Measurements from ENCODE around the gene SLC44A2. TPM values are rescaled to one million over a fixed set of nuclear protein-coding genes. Genes with fewer than 3 reads are reported as not detected.

The SLC44A2 gene
- total RNA-seq, 1 donor from 2014 or later, result 92.9 TPM

DNA sequence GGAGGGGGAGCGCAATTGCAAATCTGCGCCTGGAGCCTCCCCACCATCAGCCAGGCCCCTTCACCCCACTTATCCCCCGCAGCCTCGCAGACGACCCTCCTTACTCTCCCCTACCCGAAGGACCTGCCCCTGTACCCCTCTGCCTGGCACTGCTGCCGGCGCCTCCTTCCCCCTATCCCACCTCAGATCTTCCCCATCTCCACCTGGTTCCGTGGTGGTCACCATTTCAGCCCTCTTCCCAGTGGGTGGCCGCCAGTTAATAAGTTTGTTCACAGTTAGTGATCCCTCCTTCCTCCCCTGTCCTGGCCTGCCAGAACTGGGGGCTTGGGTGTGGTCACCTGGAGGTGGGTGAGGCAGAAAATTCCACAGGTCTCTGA, 397 bp downstream of the SLC44A2 start:
- Mint-ChIP-seq H3K9me3 (no peaks in the 10 kb centered on the region), H3K36me3 (ENCODE audit: low read depth) (peaks cover 17% of the 10 kb centered on the region), H3K27ac (peak overlapping the region; percentile 44), H3K4me1 (ENCODE audit: low read depth) (peaks cover 18% of the 10 kb centered on the region), H3K4me3 (no peak overlapping the region), H3K27me3 (ENCODE audit: insufficient read depth) (no peaks in the 10 kb centered on the region)
- no peak for DNase-seq (ENCODE audit: low spot score)
- intact Hi-C loops (cut with micrococcal nuclease), result no loop called here

DNA sequence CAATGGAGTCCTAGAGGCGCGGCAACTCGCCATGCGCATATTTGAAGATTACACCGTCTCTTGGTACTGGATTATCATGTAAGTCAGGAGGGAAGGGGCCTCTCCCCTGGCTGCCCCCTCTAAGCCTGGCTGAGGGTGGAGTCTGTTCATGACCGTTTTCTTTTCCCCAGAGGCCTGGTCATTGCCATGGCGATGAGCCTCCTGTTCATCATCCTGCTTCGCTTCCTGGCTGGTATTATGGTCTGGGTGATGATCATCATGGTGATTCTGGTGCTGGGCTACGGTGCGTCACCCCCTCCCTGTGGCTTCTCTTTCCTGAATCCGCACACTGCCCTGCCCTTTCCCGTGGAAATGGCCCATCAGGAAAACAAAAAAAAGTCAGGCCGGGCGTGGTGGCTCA, 6.5 kb downstream of the SLC44A2 start:
- Mint-ChIP-seq H3K27me3 (ENCODE audit: insufficient read depth) (no peaks in the 10 kb centered on the region), H3K36me3 (ENCODE audit: low read depth) (peaks cover 46% of the 10 kb centered on the region), H3K4me3 (no peak overlapping the region), H3K9me3 (no peaks in the 10 kb centered on the region), H3K27ac (no peak overlapping the region), H3K4me1 (ENCODE audit: low read depth) (no peaks in the 10 kb centered on the region)
- intact Hi-C loops (cut with micrococcal nuclease), result no loop called here
- DNase-seq (ENCODE audit: low spot score), result no peak

DNA sequence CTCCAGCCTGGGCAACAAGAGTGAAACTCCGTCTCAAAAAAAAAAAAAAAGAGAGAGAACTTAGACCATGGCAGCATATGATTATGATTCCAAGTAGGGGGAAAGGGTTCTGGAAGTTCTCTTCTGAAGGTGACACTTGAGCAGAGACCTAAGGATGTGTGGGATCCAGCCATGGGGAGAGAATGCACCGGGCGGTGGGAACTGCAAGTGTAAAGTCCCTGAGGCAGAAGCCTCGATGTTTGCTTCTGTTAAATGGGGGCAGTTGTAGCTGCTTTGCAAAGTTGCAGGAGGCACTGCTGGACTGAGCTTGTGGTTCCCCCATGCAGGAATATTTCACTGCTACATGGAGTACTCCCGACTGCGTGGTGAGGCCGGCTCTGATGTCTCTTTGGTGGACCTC, 9.1 kb downstream of the SLC44A2 start:
- DNase-seq (ENCODE audit: low spot score), result no peak
- no peaks in the 10 kb centered on the region for H3K27me3 Mint-ChIP-seq (ENCODE audit: insufficient read depth)
- H3K36me3 Mint-ChIP-seq (ENCODE audit: low read depth), result peaks cover 47% of the 10 kb centered on the region
- no peaks in the 10 kb centered on the region for H3K9me3 Mint-ChIP-seq
- no peak overlapping the region for H3K27ac Mint-ChIP-seq
- no peak overlapping the region for H3K4me3 Mint-ChIP-seq
- H3K4me1 Mint-ChIP-seq (ENCODE audit: low read depth), result peaks cover 9% of the 10 kb centered on the region
- intact Hi-C loops (cut with micrococcal nuclease), result no loop called here

DNA sequence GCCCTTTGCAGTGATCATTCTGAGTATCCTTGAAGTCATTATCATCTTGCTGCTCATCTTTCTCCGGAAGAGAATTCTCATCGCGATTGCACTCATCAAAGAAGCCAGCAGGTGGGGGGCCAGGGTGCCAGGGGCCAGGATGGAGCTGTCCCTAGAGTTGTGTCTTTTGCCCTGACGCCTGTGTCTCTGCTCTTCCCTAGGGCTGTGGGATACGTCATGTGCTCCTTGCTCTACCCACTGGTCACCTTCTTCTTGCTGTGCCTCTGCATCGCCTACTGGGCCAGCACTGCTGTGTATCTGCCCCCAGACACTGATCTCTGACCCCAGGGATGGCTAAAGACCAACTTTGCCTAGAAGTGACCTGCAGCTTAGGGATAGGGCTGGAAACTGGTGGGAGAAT, 9.6 kb downstream of the SLC44A2 start:
- DNase-seq (ENCODE audit: low spot score), result no peak
- peaks cover 47% of the 10 kb centered on the region for H3K36me3 Mint-ChIP-seq (ENCODE audit: low read depth)
- H3K4me1 Mint-ChIP-seq (ENCODE audit: low read depth), result peaks cover 9% of the 10 kb centered on the region
- intact Hi-C loops (cut with micrococcal nuclease), result no loop called here
- H3K27me3 Mint-ChIP-seq (ENCODE audit: insufficient read depth), result no peaks in the 10 kb centered on the region
- no peak overlapping the region for H3K27ac Mint-ChIP-seq
- H3K9me3 Mint-ChIP-seq, result no peaks in the 10 kb centered on the region
- H3K4me3 Mint-ChIP-seq, result no peak overlapping the region

DNA sequence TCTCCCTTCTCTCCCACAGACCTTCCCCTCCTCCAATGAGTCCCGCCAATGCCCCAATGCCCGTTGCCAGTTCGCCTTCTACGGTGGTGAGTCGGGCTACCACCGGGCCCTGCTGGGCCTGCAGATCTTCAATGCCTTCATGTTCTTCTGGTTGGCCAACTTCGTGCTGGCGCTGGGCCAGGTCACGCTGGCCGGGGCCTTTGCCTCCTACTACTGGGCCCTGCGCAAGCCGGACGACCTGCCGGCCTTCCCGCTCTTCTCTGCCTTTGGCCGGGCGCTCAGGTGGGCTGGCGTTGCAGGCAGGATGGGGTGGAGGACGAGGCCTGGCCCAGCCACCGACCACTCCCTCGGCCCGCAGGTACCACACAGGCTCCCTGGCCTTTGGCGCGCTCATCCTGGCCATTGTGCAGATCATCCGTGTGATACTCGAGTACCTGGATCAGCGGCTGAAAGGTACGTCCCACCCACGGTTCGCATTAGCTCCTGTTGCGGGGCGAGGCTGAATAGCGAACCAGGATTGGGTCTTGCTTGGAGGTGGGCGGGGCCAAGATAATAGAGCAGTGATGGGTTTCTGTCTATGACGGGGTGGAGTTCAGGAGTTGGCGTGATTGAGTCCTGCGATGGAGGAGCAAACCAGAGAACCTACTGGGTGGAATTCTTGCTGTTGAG, 11.1 kb downstream of the SLC44A2 start:
- DNase-seq (ENCODE audit: low spot score), result no peak
- Mint-ChIP-seq H3K4me3 (no peak overlapping the region), H3K27me3 (ENCODE audit: insufficient read depth) (no peaks in the 10 kb centered on the region), H3K9me3 (no peaks in the 10 kb centered on the region), H3K4me1 (ENCODE audit: low read depth) (peaks cover 14% of the 10 kb centered on the region), H3K27ac (no peak overlapping the region), H3K36me3 (ENCODE audit: low read depth) (peaks cover 49% of the 10 kb centered on the region)
- intact Hi-C loops (cut with micrococcal nuclease), result no loop called here

DNA sequence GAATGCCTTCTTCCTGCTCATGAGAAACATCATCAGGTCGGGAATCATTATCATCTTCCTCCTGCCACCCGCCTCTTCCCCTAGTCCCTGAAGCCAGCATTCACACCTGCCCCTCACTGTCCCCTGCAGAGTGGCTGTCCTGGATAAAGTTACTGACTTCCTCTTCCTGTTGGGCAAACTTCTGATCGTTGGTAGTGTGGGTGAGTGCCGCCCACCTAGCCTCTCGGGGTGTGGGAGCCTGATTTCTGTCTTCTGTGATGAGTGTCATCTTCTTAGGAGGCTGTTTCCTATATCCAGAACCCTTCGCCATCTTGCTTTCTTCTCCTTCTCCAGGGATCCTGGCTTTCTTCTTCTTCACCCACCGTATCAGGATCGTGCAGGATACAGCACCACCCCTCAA, 12.5 kb downstream of the SLC44A2 start:
- H3K9me3 Mint-ChIP-seq, result no peaks in the 10 kb centered on the region
- intact Hi-C loops (cut with micrococcal nuclease), result no loop called here
- H3K36me3 Mint-ChIP-seq (ENCODE audit: low read depth), result peaks cover 45% of the 10 kb centered on the region
- peak overlapping the region; percentile 40 for H3K27ac Mint-ChIP-seq
- no peaks in the 10 kb centered on the region for H3K27me3 Mint-ChIP-seq (ENCODE audit: insufficient read depth)
- H3K4me1 Mint-ChIP-seq (ENCODE audit: low read depth), result peaks cover 15% of the 10 kb centered on the region
- no peak overlapping the region for H3K4me3 Mint-ChIP-seq
- no peak for DNase-seq (ENCODE audit: low spot score)

DNA sequence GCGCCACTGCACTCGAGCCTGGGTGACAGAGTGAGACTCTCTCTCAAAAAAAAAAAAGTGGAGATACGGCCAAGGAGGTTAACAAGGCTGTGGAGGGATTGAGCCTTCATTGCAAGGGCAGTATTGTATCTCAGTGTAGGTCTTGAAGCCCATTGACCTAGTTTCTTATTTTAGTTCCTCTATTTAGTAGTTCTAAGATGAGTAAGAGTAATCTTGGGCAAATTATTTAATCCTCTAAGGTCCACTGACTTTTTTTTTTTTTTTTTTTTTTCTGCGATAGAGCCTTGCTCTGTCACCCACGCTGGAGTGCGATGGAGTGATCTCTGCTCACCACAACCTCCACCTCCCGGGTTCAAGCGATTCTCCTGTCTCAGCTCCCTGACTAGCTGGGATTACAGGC, 14.5 kb downstream of the SLC44A2 start:
- Mint-ChIP-seq H3K9me3 (no peaks in the 10 kb centered on the region), H3K4me1 (ENCODE audit: low read depth) (peaks cover 23% of the 10 kb centered on the region), H3K36me3 (ENCODE audit: low read depth) (peaks cover 44% of the 10 kb centered on the region), H3K27me3 (ENCODE audit: insufficient read depth) (no peaks in the 10 kb centered on the region), H3K4me3 (no peak overlapping the region), H3K27ac (no peak overlapping the region)
- DNase-seq (ENCODE audit: low spot score), result no peak
- intact Hi-C loops (cut with micrococcal nuclease), result no loop called here

DNA sequence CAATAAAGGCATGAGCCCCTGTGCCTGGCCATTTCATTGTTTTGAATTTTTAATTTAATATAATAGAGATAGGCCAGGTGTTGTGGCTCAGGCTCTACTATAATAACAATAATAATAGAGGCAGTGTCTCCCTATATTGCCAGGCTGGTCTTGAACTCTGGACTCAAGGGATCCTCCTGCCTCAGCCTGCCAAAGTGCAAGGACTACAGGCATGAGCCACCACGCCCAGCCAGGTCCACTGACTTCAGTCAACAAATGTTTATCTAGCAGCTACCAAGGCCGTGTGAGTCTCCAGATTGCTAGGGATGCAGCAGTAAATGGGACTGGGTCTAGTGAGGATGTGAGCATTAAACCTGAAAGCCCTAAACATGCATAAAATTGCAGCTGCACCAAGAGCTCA, 15.0 kb downstream of the SLC44A2 start:
- intact Hi-C loops (cut with micrococcal nuclease), result no loop called here
- H3K36me3 Mint-ChIP-seq (ENCODE audit: low read depth), result peaks cover 39% of the 10 kb centered on the region
- DNase-seq (ENCODE audit: low spot score), result no peak

DNA sequence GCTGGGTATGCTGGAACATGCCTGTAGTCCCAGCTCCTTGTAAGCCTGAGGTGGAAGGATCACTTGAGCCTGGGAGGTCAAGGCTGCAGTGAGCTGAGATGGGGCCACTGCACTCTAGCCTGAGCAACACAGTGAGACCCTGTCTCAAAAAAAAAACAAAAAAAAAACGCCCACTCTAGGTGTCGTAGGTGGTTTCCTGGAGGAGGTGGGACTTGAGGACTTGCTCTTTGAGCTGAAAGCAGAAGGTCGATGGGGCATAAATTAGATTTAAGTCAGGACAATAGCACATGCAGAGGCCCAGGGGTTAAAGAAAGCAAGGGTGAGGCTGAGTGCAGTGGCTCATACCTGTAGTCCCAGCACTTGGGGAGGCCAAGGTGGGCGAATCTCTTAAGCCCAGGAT, 15.9 kb downstream of the SLC44A2 start:
- peaks cover 23% of the 10 kb centered on the region for H3K4me1 Mint-ChIP-seq (ENCODE audit: low read depth)
- no peaks in the 10 kb centered on the region for H3K9me3 Mint-ChIP-seq
- no peak overlapping the region for H3K27ac Mint-ChIP-seq
- no peak for DNase-seq (ENCODE audit: low spot score)
- no peak overlapping the region for H3K4me3 Mint-ChIP-seq
- intact Hi-C loops (cut with micrococcal nuclease), result no loop called here
- no peaks in the 10 kb centered on the region for H3K27me3 Mint-ChIP-seq (ENCODE audit: insufficient read depth)
- peaks cover 34% of the 10 kb centered on the region for H3K36me3 Mint-ChIP-seq (ENCODE audit: low read depth)

More for the DNA sequence above, 15.0 kb downstream of the SLC44A2 start:
- Mint-ChIP-seq H3K27me3 (ENCODE audit: insufficient read depth) (no peaks in the 10 kb centered on the region), H3K9me3 (no peaks in the 10 kb centered on the region), H3K27ac (no peak overlapping the region), H3K4me1 (ENCODE audit: low read depth) (peaks cover 23% of the 10 kb centered on the region), H3K4me3 (no peak overlapping the region)

DNA sequence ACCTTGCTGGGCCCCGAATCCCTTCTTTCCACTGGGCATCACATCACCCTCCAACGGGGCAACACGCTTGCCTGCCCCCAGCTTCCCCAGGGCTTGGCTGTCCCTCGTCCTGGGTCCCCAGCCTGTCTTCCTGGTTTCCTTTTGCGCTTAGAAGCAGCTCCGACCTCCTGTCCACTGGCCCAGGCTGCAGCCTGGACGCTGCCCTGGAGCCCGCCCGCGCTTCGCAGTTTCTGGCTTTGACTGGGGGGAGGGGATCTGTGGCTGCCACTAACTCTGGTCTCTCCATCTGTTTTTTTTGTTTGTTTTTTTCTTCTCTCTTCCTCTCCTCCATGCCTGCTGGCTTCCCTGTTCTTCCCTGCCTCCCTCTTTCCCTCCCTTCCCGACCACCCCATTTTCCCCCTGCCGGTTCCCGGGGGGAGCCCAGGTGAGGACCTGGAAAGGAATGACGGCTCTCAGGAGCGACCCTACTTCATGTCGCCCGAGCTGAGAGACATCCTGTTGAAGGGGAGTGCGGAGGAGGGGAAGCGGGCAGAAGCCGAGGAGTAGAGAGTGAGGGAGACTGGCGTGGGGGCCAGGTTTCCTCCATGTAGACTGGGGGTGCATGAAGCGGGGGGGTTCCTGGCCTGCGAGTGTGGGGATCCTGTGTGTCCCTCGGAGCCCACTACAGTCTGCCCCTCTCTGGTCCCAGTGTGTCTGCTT, 17.3 kb downstream of the SLC44A2 start:
- no peak overlapping the region for H3K4me3 Mint-ChIP-seq
- peaks cover 29% of the 10 kb centered on the region for H3K36me3 Mint-ChIP-seq (ENCODE audit: low read depth)
- H3K27me3 Mint-ChIP-seq (ENCODE audit: insufficient read depth), result no peaks in the 10 kb centered on the region
- no peak for DNase-seq (ENCODE audit: low spot score)
- H3K27ac Mint-ChIP-seq, result peak overlapping the region; percentile 65
- H3K9me3 Mint-ChIP-seq, result no peaks in the 10 kb centered on the region
- intact Hi-C loops (cut with micrococcal nuclease), result no loop called here
- peaks cover 22% of the 10 kb centered on the region for H3K4me1 Mint-ChIP-seq (ENCODE audit: low read depth)

DNA sequence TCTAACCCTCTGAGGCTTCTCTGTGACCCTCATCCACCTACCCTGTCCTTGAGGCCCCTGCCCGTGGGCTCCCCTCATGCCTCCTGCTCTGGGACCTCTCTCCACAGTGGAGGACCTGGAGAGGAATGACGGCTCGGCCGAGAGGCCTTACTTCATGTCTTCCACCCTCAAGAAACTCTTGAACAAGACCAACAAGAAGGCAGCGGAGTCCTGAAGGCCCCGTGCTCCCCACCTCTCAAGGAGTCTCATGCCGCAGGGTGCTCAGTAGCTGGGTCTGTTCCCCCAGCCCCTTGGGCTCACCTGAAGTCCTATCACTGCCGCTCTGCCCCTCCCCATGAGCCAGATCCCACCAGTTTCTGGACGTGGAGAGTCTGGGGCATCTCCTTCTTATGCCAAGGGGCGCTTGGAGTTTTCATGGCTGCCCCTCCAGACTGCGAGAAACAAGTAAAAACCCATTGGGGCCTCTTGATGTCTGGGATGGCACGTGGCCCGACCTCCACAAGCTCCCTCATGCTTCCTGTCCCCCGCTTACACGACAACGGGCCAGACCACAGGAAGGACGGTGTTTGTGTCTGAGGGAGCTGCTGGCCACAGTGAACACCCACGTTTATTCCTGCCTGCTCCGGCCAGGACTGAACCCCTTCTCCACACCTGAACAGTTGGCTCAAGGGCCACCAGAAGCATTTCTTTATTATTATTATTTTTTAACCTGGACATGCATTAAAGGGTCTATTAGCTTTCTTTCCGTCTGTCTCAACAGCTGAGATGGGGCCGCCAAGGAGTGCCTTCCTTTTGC, 18.0 kb downstream of the SLC44A2 start:
- intact Hi-C loops (cut with micrococcal nuclease), result no loop called here
- Mint-ChIP-seq H3K4me1 (ENCODE audit: low read depth) (peaks cover 19% of the 10 kb centered on the region), H3K4me3 (no peak overlapping the region), H3K9me3 (no peaks in the 10 kb centered on the region), H3K27ac (peak overlapping the region; percentile 65), H3K36me3 (ENCODE audit: low read depth) (peaks cover 25% of the 10 kb centered on the region), H3K27me3 (ENCODE audit: insufficient read depth) (no peaks in the 10 kb centered on the region)
- DNase-seq (ENCODE audit: low spot score), result no peak

DNA sequence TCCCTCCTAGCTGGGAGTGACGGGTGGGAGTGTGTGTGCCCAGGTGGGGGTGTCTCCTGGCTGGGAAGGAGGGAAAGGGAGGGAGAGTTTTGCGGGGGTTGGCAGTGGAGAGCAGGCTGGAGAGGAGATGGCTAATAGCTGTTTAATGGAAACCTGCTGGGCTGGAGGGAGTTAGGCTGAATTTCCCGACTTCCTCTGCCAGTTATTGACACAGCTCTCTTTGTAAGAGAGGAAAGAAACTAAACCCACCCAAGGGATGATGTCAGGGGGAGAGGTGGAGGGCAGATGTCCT, 18.6 kb downstream of the SLC44A2 start:
- H3K27ac Mint-ChIP-seq, result no peak overlapping the region
- H3K4me3 Mint-ChIP-seq, result no peak overlapping the region
- intact Hi-C loops (cut with micrococcal nuclease), result loop anchor here (1.0 kb wide), 1 partner anchor 63 kb away; no protein-coding TSS in a partner anchor
- peaks cover 25% of the 10 kb centered on the region for H3K36me3 Mint-ChIP-seq (ENCODE audit: low read depth)
- no peak for DNase-seq (ENCODE audit: low spot score)
- H3K9me3 Mint-ChIP-seq, result no peaks in the 10 kb centered on the region
- no peaks in the 10 kb centered on the region for H3K27me3 Mint-ChIP-seq (ENCODE audit: insufficient read depth)
- H3K4me1 Mint-ChIP-seq (ENCODE audit: low read depth), result peaks cover 22% of the 10 kb centered on the region
